ENCODE data around the gene LPGAT1. TPM values are rescaled to one million over a fixed set of nuclear protein-coding genes. Genes with fewer than 3 reads are reported as not detected.

Gene LPGAT1
- total RNA-seq, 1 donor from 2014 or later = 73.2 TPM

GRCh38 chr1:211851174-211851573 lies 20.6 kb upstream of the LPGAT1 start:
- no peak for DNase-seq
- Mint-ChIP-seq H3K4me3 (ENCODE audit: unreplicated experiment) (no peak overlapping the region), H3K9me3 (ENCODE audit: unreplicated experiment) (no peaks in the 10 kb centered on the region), H3K27ac (ENCODE audit: unreplicated experiment) (no peak overlapping the region), H3K36me3 (ENCODE audit: unreplicated experiment) (peaks cover 8% of the 10 kb centered on the region), H3K4me1 (ENCODE audit: low read depth, unreplicated experiment) (no peaks in the 10 kb centered on the region), H3K27me3 (ENCODE audit: unreplicated experiment) (no peaks in the 10 kb centered on the region)
- TF ChIP-seq CTCF (IDR thresholded peaks at IDR 0.05; ENCODE audit: partially characterized antibody, unreplicated experiment) = no peak

- no peaks in the 10 kb centered on the region for H3K4me1 Mint-ChIP-seq (ENCODE audit: low read depth, unreplicated experiment)
- peaks cover 2% of the 10 kb centered on the region for H3K9me3 Mint-ChIP-seq (ENCODE audit: unreplicated experiment)
- no peaks in the 10 kb centered on the region for H3K36me3 Mint-ChIP-seq (ENCODE audit: unreplicated experiment)
- H3K27ac Mint-ChIP-seq (ENCODE audit: unreplicated experiment) = no peak overlapping the region
- no peak overlapping the region for H3K4me3 Mint-ChIP-seq (ENCODE audit: unreplicated experiment)
- no peak for DNase-seq
- no peak for TF ChIP-seq CTCF (IDR thresholded peaks at IDR 0.05; ENCODE audit: partially characterized antibody, unreplicated experiment)
- no peaks in the 10 kb centered on the region for H3K27me3 Mint-ChIP-seq (ENCODE audit: unreplicated experiment)
These were observed 13.1 kb upstream of the LPGAT1 start for GRCh38 chr1:211843507-211844298.

- H3K36me3 Mint-ChIP-seq (ENCODE audit: unreplicated experiment) = no peaks in the 10 kb centered on the region
- H3K27me3 Mint-ChIP-seq (ENCODE audit: unreplicated experiment) = no peaks in the 10 kb centered on the region
- DNase-seq = no peak
- H3K27ac Mint-ChIP-seq (ENCODE audit: unreplicated experiment) = no peak overlapping the region
- no peak for TF ChIP-seq CTCF (IDR thresholded peaks at IDR 0.05; ENCODE audit: partially characterized antibody, unreplicated experiment)
- no peaks in the 10 kb centered on the region for H3K4me1 Mint-ChIP-seq (ENCODE audit: low read depth, unreplicated experiment)
- H3K4me3 Mint-ChIP-seq (ENCODE audit: unreplicated experiment) = no peak overlapping the region
- H3K9me3 Mint-ChIP-seq (ENCODE audit: unreplicated experiment) = peaks cover 2% of the 10 kb centered on the region
These were observed 12.5 kb upstream of the LPGAT1 start for GRCh38 chr1:211843018-211843417.

- H3K4me1 Mint-ChIP-seq (ENCODE audit: low read depth, unreplicated experiment) = no peaks in the 10 kb centered on the region
These were observed 12.0 kb upstream of the LPGAT1 start for GRCh38 chr1:211842518-211842917.

More at GRCh38 chr1:211842518-211842917, 12.0 kb upstream of the LPGAT1 start:
- Mint-ChIP-seq H3K9me3 (ENCODE audit: unreplicated experiment) (peaks cover 2% of the 10 kb centered on the region), H3K27me3 (ENCODE audit: unreplicated experiment) (no peaks in the 10 kb centered on the region), H3K27ac (ENCODE audit: unreplicated experiment) (no peak overlapping the region), H3K4me3 (ENCODE audit: unreplicated experiment) (no peak overlapping the region), H3K36me3 (ENCODE audit: unreplicated experiment) (no peaks in the 10 kb centered on the region)
- no peak for TF ChIP-seq CTCF (IDR thresholded peaks at IDR 0.05; ENCODE audit: partially characterized antibody, unreplicated experiment)
- DNase-seq = no peak

Data from glutamatergic neuron (in vitro differentiated cells).